NCI-H1436 (cell line): ENCODE results near the gene EFNA5.

Experiments
- DNase-seq: peaks from one replicate; lab custom pipeline; 2025; lab: John Stamatoyannopoulos, UW

The EFNA5 gene

GRCh38 chr5:107639990-107640389, 30.7 kb downstream of the EFNA5 start:
- no peak for DNase-seq

- DNase-seq, result no peak
Observed at GRCh38 chr5:107636555-107636954, 34.2 kb downstream of the EFNA5 start.

- no peak for DNase-seq
Observed at GRCh38 chr5:107636068-107636467, 34.7 kb downstream of the EFNA5 start.

- no peak for DNase-seq
Observed at GRCh38 chr5:107634981-107635848, 35.5 kb downstream of the EFNA5 start.

GRCh38 chr5:107633171-107633901, 37.4 kb downstream of the EFNA5 start:
- DNase-seq, result no peak

- DNase-seq, result no peak
Observed at GRCh38 chr5:107631805-107632362, 38.9 kb downstream of the EFNA5 start.

GRCh38 chr5:107630184-107630583, 40.6 kb downstream of the EFNA5 start:
- DNase-seq, result no peak

- DNase-seq, result no peak
Observed at GRCh38 chr5:107624235-107624634, 46.5 kb downstream of the EFNA5 start.

- DNase-seq, result no peak
Observed at GRCh38 chr5:107621089-107621488, 49.6 kb downstream of the EFNA5 start.

- no peak for DNase-seq
Observed at GRCh38 chr5:107619781-107620180, 51.0 kb downstream of the EFNA5 start.

GRCh38 chr5:107618242-107618641, 52.5 kb downstream of the EFNA5 start:
- no peak for DNase-seq

- no peak for DNase-seq
Observed at GRCh38 chr5:107617052-107617451, 53.7 kb downstream of the EFNA5 start.

GRCh38 chr5:107616213-107616612, 54.5 kb downstream of the EFNA5 start:
- DNase-seq, result no peak

- DNase-seq, result no peak
Observed at GRCh38 chr5:107615299-107615817, 55.4 kb downstream of the EFNA5 start.

GRCh38 chr5:107612541-107612940, 58.2 kb downstream of the EFNA5 start:
- DNase-seq, result no peak

GRCh38 chr5:107610798-107611197, 59.9 kb downstream of the EFNA5 start:
- no peak for DNase-seq

GRCh38 chr5:107607671-107608345, 62.9 kb downstream of the EFNA5 start:
- DNase-seq, result no peak

GRCh38 chr5:107607196-107607595, 63.5 kb downstream of the EFNA5 start:
- no peak for DNase-seq

GRCh38 chr5:107605596-107606125, 65.1 kb downstream of the EFNA5 start:
- no peak for DNase-seq

- DNase-seq, result no peak
Observed at GRCh38 chr5:107604990-107605389, 65.7 kb downstream of the EFNA5 start.

GRCh38 chr5:107604146-107604910, 66.4 kb downstream of the EFNA5 start:
- no peak for DNase-seq
